WTC11 (cell line): ENCODE results near the gene MED23. TPM values are rescaled to one million over a fixed set of nuclear protein-coding genes. Genes with fewer than 3 reads are reported as not detected.

ENCODE experiments used
- ATAC-seq: fragments of 200-7000 bp; cut with Tn5 transposase; 2 replicates; pipeline ENCODE4 v1.10.0; 2021; ENCODE audit warnings: mild to moderate bottlenecking, moderate library complexity
- CTCF ChIA-PET: fragments of 300-600 bp; sonication (Branson Sonifier 250); formaldehyde crosslinking; loops from one replicate; lab custom pipeline; 2021; ENCODE audit warnings: antibody characterized with exemption; lab: Charles Lee
- POLR2A ChIA-PET: fragments of 350-600 bp; sonication (Branson Sonifier 250); formaldehyde crosslinking; loops from one replicate; lab custom pipeline; 2021; ENCODE audit warnings: antibody characterized with exemption; lab: Charles Lee
- DNase-seq: peaks from one replicate; pipeline ENCODE4 v3.0.0; 2021; ENCODE audit warnings: low spot score
- H3K27ac Mint-ChIP-seq: 2 replicates; pipeline ENCODE4 v1.8.0; 2021; ENCODE audit warnings: mixed read lengths
- H3K27me3 Mint-ChIP-seq: 2 replicates; pipeline ENCODE4 v1.8.0; 2021; ENCODE audit warnings: low read depth, mild to moderate bottlenecking, moderate library complexity, mixed read lengths
- H3K36me3 Mint-ChIP-seq: 2 replicates; pipeline ENCODE4 v1.8.0; 2021; ENCODE audit warnings: mixed read lengths
- H3K4me1 Mint-ChIP-seq: 2 replicates; pipeline ENCODE4 v1.8.0; 2022; ENCODE audit warnings: mixed read lengths
- H3K4me3 Mint-ChIP-seq: 2 replicates; pipeline ENCODE4 v1.8.0; 2021; ENCODE audit warnings: mild to moderate bottlenecking, moderate library complexity, mixed read lengths
- H3K9me3 Mint-ChIP-seq: 2 replicates; pipeline ENCODE4 v1.8.0; 2021; ENCODE audit warnings: mixed read lengths
- CBFB ChIP-seq: sonication (generic); formaldehyde crosslinking; IDR thresholded peaks from 2 replicates; pipeline ENCODE4 v1.8.1; 2022; ENCODE audit warnings: mild to moderate bottlenecking, low read depth, missing genetic modification reagents
- E2F1 ChIP-seq: sonication (generic); formaldehyde crosslinking; IDR thresholded peaks from 2 replicates; pipeline ENCODE4 v1.8.0; 2022; ENCODE audit warnings: mild to moderate bottlenecking, missing genetic modification reagents
- E2F5 ChIP-seq: sonication (generic); formaldehyde crosslinking; IDR thresholded peaks from 2 replicates; pipeline ENCODE4 v1.8.1; 2022; ENCODE audit warnings: mild to moderate bottlenecking, moderate library complexity, missing genetic modification reagents
- ERG ChIP-seq: fragments of 250-450 bp; sonication (Bioruptor Pico); IDR thresholded peaks from 2 replicates; pipeline ENCODE4 v1.8.0; 2021; ENCODE audit warnings: mild to moderate bottlenecking
- ETV6 ChIP-seq: sonication (generic); formaldehyde crosslinking; IDR thresholded peaks from 2 replicates; pipeline ENCODE4 v1.8.1; 2022; ENCODE audit warnings: mild to moderate bottlenecking, missing genetic modification reagents
- FOXP1 ChIP-seq: sonication (generic); formaldehyde crosslinking; IDR thresholded peaks from 2 replicates; pipeline ENCODE4 v1.8.0; 2022; ENCODE audit warnings: missing genetic modification reagents, mild to moderate bottlenecking, moderate library complexity, borderline replicate concordance
- NFE2L1 ChIP-seq: sonication (generic); formaldehyde crosslinking; IDR thresholded peaks from 2 replicates; pipeline ENCODE4 v1.8.1; 2023; ENCODE audit warnings: missing genetic modification reagents
- SP1 ChIP-seq: sonication (generic); formaldehyde crosslinking; conservative IDR thresholded peaks from 2 replicates; pipeline ENCODE4 v1.8.1; 2022; ENCODE audit warnings: missing genetic modification reagents
- TCF7 ChIP-seq: sonication (generic); formaldehyde crosslinking; IDR thresholded peaks from 2 replicates; pipeline ENCODE4 v1.8.0; 2022; ENCODE audit warnings: mild to moderate bottlenecking, low read depth, missing genetic modification reagents, moderate library complexity
- ZNF317 ChIP-seq: sonication (generic); formaldehyde crosslinking; IDR thresholded peaks from 2 replicates; pipeline ENCODE4 v1.8.1; 2023; ENCODE audit warnings: low read depth, mild to moderate bottlenecking, moderate library complexity, missing genetic modification reagents, borderline replicate concordance
- total RNA-seq: library from RNA; stranded (reverse); gene quantifications from 3 replicates; pipeline ENCODE4 v1.2.3, GENCODE V29; 2021
- TF ChIP-seq, protein P1 (sequence below): sonication (generic); formaldehyde crosslinking; IDR thresholded peaks from 2 replicates; pipeline ENCODE4 v1.8.0; 2023; ENCODE audit warnings: missing genetic modification reagents, mild to moderate bottlenecking, borderline replicate concordance
- TF ChIP-seq, protein P2 (sequence below): fragments of 250-450 bp; sonication (Bioruptor Pico); IDR thresholded peaks from 2 replicates; pipeline ENCODE4 v1.9.0; 2021; ENCODE audit warnings: mild to moderate bottlenecking
- TF ChIP-seq, protein P3 (sequence below): sonication (generic); formaldehyde crosslinking; IDR thresholded peaks from 2 replicates; pipeline ENCODE4 v1.8.0; 2022; ENCODE audit warnings: mild to moderate bottlenecking, missing genetic modification reagents
- TF ChIP-seq, protein P4 (sequence below): sonication (generic); formaldehyde crosslinking; IDR thresholded peaks from 2 replicates; pipeline ENCODE4 v1.8.1; 2023; ENCODE audit warnings: mild to moderate bottlenecking, moderate library complexity, missing genetic modification reagents
- TF ChIP-seq, protein P5 (sequence below): sonication (generic); formaldehyde crosslinking; IDR thresholded peaks from 2 replicates; pipeline ENCODE4 v1.8.1; 2023; ENCODE audit warnings: mild to moderate bottlenecking, missing genetic modification reagents

The MED23 gene
- total RNA-seq, 1 experiment from 2014 or later: 19.0 TPM

DNA sequence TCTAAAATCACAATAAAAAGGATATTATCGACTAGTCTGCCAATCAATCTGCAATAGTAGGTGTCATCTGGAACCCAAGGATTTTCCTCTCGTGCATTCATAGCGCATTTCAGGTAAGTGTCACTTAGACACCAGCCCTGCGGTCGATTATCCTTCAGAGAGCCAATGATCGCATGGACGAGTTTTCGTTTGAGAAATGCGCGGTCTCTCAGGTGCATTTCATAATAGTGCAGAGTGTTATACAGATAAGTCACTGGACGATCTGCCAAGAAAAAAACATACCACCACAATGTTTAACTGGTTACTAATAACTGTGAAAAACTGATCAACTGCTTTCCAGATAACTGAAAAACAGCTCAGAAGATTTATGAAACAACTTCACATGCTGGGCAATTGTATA, 34.0 kb downstream of the MED23 start (continued):
- TF ChIP-seq, protein P1, sequence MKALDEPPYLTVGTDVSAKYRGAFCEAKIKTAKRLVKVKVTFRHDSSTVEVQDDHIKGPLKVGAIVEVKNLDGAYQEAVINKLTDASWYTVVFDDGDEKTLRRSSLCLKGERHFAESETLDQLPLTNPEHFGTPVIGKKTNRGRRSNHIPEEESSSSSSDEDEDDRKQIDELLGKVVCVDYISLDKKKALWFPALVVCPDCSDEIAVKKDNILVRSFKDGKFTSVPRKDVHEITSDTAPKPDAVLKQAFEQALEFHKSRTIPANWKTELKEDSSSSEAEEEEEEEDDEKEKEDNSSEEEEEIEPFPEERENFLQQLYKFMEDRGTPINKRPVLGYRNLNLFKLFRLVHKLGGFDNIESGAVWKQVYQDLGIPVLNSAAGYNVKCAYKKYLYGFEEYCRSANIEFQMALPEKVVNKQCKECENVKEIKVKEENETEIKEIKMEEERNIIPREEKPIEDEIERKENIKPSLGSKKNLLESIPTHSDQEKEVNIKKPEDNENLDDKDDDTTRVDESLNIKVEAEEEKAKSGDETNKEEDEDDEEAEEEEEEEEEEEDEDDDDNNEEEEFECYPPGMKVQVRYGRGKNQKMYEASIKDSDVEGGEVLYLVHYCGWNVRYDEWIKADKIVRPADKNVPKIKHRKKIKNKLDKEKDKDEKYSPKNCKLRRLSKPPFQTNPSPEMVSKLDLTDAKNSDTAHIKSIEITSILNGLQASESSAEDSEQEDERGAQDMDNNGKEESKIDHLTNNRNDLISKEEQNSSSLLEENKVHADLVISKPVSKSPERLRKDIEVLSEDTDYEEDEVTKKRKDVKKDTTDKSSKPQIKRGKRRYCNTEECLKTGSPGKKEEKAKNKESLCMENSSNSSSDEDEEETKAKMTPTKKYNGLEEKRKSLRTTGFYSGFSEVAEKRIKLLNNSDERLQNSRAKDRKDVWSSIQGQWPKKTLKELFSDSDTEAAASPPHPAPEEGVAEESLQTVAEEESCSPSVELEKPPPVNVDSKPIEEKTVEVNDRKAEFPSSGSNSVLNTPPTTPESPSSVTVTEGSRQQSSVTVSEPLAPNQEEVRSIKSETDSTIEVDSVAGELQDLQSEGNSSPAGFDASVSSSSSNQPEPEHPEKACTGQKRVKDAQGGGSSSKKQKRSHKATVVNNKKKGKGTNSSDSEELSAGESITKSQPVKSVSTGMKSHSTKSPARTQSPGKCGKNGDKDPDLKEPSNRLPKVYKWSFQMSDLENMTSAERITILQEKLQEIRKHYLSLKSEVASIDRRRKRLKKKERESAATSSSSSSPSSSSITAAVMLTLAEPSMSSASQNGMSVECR (CRISPR knock-in tag): no peak
- TF ChIP-seq, protein P2, sequence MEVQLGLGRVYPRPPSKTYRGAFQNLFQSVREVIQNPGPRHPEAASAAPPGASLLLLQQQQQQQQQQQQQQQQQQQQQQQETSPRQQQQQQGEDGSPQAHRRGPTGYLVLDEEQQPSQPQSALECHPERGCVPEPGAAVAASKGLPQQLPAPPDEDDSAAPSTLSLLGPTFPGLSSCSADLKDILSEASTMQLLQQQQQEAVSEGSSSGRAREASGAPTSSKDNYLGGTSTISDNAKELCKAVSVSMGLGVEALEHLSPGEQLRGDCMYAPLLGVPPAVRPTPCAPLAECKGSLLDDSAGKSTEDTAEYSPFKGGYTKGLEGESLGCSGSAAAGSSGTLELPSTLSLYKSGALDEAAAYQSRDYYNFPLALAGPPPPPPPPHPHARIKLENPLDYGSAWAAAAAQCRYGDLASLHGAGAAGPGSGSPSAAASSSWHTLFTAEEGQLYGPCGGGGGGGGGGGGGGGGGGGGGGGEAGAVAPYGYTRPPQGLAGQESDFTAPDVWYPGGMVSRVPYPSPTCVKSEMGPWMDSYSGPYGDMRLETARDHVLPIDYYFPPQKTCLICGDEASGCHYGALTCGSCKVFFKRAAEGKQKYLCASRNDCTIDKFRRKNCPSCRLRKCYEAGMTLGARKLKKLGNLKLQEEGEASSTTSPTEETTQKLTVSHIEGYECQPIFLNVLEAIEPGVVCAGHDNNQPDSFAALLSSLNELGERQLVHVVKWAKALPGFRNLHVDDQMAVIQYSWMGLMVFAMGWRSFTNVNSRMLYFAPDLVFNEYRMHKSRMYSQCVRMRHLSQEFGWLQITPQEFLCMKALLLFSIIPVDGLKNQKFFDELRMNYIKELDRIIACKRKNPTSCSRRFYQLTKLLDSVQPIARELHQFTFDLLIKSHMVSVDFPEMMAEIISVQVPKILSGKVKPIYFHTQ: no peak
- TF ChIP-seq, all 79 proteins: peak for 0

GRCh38 chr6:131592935-131593334, 35.1 kb downstream of the MED23 start:
- ChIA-PET CTCF (no interaction called here), POLR2A (no interaction called here)
- Mint-ChIP-seq H3K27ac (no peak overlapping the region), H3K9me3 (no peaks in the 10 kb centered on the region), H3K27me3 (no peaks in the 10 kb centered on the region), H3K4me1 (no peaks in the 10 kb centered on the region), H3K36me3 (peaks cover 53% of the 10 kb centered on the region), H3K4me3 (no peak overlapping the region)
- no peak for DNase-seq
- no peak for ATAC-seq
- TF ChIP-seq, protein P2: no peak
- TF ChIP-seq, protein P3, sequence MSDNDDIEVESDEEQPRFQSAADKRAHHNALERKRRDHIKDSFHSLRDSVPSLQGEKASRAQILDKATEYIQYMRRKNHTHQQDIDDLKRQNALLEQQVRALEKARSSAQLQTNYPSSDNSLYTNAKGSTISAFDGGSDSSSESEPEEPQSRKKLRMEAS: no peak
- TF ChIP-seq TCF7 (CRISPR knock-in tag) (no peak), SP1 (CRISPR knock-in tag) (no peak), E2F1 (CRISPR knock-in tag) (no peak), NFE2L1 (CRISPR knock-in tag) (no peak), ERG (CRISPR knock-in tag) (no peak), E2F5 (no peak), FOXP1 (CRISPR knock-in tag) (no peak), ZNF317 (CRISPR knock-in tag) (no peak), ETV6 (no peak), CBFB (CRISPR knock-in tag) (no peak)
- TF ChIP-seq, protein P4, sequence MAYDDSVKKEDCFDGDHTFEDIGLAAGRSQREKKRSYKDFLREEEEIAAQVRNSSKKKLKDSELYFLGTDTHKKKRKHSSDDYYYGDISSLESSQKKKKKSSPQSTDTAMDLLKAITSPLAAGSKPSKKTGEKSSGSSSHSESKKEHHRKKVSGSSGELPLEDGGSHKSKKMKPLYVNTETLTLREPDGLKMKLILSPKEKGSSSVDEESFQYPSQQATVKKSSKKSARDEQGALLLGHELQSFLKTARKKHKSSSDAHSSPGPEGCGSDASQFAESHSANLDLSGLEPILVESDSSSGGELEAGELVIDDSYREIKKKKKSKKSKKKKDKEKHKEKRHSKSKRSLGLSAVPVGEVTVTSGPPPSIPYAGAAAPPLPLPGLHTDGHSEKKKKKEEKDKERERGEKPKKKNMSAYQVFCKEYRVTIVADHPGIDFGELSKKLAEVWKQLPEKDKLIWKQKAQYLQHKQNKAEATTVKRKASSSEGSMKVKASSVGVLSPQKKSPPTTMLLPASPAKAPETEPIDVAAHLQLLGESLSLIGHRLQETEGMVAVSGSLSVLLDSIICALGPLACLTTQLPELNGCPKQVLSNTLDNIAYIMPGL (CRISPR knock-in tag): no peak
- TF ChIP-seq, protein P5, sequence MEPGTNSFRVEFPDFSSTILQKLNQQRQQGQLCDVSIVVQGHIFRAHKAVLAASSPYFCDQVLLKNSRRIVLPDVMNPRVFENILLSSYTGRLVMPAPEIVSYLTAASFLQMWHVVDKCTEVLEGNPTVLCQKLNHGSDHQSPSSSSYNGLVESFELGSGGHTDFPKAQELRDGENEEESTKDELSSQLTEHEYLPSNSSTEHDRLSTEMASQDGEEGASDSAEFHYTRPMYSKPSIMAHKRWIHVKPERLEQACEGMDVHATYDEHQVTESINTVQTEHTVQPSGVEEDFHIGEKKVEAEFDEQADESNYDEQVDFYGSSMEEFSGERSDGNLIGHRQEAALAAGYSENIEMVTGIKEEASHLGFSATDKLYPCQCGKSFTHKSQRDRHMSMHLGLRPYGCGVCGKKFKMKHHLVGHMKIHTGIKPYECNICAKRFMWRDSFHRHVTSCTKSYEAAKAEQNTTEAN (CRISPR knock-in tag): no peak
